BLaER1 treated with 17β-estradiol and CSF1 and Interleukin-3, amounts not matched to agents 10 nM and 100 nM (cell line): Measurements from ENCODE around the gene NARF.
A peak's percentile ranks its signal among the peaks of the same experiment; 100 is the strongest.
"Not testable (repeated sequence)": the region's sequence is repeated elsewhere in the genome, so short reads cannot be mapped to it uniquely, and the experiment has no call there.

Experiments used
- H3K27ac ChIP-seq, 11 experiments: shearing (Covaris generic); formaldehyde crosslinking; 2 replicates each; pipeline ENCODE4 v1.8.1; 2022
- H3K27me3 ChIP-seq, 11 experiments: shearing (Covaris generic); formaldehyde crosslinking; 2 replicates each; pipeline ENCODE4 v1.8.1; 2022
- H3K36me3 ChIP-seq, 11 experiments: shearing (Covaris generic); formaldehyde crosslinking; 2 replicates each; pipeline ENCODE4 v1.8.1; 2022
- H3K4me1 ChIP-seq, 10 experiments: shearing (Covaris generic); formaldehyde crosslinking; 2 replicates each; pipeline ENCODE4 v1.8.1; 2022
- H3K4me2 ChIP-seq, 11 experiments: shearing (Covaris generic); formaldehyde crosslinking; 2 replicates each; pipeline ENCODE4 v1.8.1; 2022
- H3K4me3 ChIP-seq, 10 experiments: shearing (Covaris generic); formaldehyde crosslinking; 2 replicates each; pipeline ENCODE4 v1.8.1; 2022
- H3K9ac ChIP-seq, 11 experiments: shearing (Covaris generic); formaldehyde crosslinking; 2 replicates each; pipeline ENCODE4 v1.8.1; 2022
- H3K9me3 ChIP-seq, 11 experiments: shearing (Covaris generic); formaldehyde crosslinking; replicated peaks in 1 of 11; 2 replicates each; pipeline ENCODE4 v1.8.1; 2022
- H4K20me1 ChIP-seq, 11 experiments: shearing (Covaris generic); formaldehyde crosslinking; 2 replicates each; pipeline ENCODE4 v1.8.1; 2022
- Cebpa-rat ChIP-seq, 11 experiments: shearing (Covaris generic); IDR thresholded peaks; 2 replicates each; pipeline ENCODE4 v1.8.1; 2022

Gene NARF

GRCh38 chr17:82446649-82447048, 11.9 kb upstream of the NARF start:
- H3K4me1 ChIP-seq = peaks cover 69 to 89% (median 82%) of the 10 kb centered on the region in 10 experiments
- H3K27ac ChIP-seq = peak overlapping the region in 4 of 11 experiments; percentile 30 to 64 (median 52); a peak in 8 of 22 replicates
- H3K36me3 ChIP-seq = peaks cover 26 to 60% (median 48%) of the 10 kb centered on the region in 11 experiments; a peak in 21 of 22 replicates
- no peak for TF ChIP-seq Cebpa-rat (IDR thresholded peaks at IDR 0.05)
- peaks cover 35 to 64% (median 51%) of the 10 kb centered on the region in 11 experiments for H4K20me1 ChIP-seq
- H3K9ac ChIP-seq = peak overlapping the region in 10 of 11 experiments; percentile 3 to 64 (median 52); a peak in 11 of 22 replicates
- H3K27me3 ChIP-seq = no peaks in the 10 kb centered on the region
- peak overlapping the region; percentile 88 to 99 (median 94) for H3K4me2 ChIP-seq
- H3K9me3 ChIP-seq = no peaks in the 10 kb centered on the region
- no peak overlapping the region; a peak in 1 of 20 replicates for H3K4me3 ChIP-seq

- peaks cover 65 to 82% (median 78%) of the 10 kb centered on the region in 10 experiments for H3K4me1 ChIP-seq
- H3K4me3 ChIP-seq = no peak overlapping the region
- H3K36me3 ChIP-seq = peaks cover 17 to 48% (median 36%) of the 10 kb centered on the region in 11 experiments; a peak in 21 of 22 replicates
- H3K27ac ChIP-seq = peak overlapping the region in 9 of 11 experiments; percentile 32 to 75 (median 65); a peak in 16 of 22 replicates
- no peaks in the 10 kb centered on the region for H3K27me3 ChIP-seq
- peak overlapping the region; percentile 57 to 99 (median 71) for H3K4me2 ChIP-seq
- H4K20me1 ChIP-seq = peaks cover 23 to 52% (median 38%) of the 10 kb centered on the region in 11 experiments
- peak overlapping the region in 7 of 11 experiments; percentile 9 to 62 (median 45); a peak in 10 of 22 replicates for H3K9ac ChIP-seq
- TF ChIP-seq Cebpa-rat (IDR thresholded peaks at IDR 0.05) = no peak
- peaks cover 0 to 10% (median 2%) of the 10 kb centered on the region in 11 experiments; a peak in 9 of 22 replicates for H3K9me3 ChIP-seq
Measured at GRCh38 chr17:82447876-82448275, 10.7 kb upstream of the NARF start.

DNA sequence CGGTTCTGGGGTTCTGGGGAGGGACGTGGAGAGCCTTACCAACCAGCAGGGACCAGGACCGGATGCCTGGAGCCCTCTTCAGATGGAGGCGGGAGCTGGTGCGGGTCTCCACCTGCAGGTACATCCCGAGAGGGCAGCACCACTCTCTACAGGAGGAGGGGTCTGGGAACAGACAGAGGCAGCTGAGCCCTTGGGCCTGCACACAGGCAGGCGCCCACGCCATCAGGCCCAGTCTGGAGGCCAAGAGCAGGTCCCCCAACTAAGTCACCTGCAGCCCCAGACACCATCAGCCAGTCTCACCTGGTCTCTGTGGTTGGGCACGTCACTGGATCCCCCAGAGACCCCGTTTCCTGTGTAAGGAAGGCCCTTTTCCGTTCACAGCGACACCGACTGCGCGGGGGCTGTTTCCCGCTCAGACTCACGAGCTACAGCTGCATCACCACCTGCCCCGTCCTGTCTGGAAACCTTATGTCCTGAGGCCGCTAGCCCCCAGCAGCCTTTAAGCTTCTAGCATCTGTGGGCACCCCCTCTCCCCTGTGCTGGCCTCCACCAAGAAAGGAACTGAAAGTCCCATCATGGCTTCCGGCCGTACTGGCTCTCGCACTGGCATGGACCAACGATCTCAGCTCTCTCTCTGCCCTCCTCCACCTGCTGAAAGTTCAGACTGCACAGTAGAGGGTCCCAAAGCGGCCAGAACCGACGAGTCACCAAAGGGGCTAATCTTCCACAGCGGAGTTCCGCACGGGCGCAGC, 9.2 kb upstream of the NARF start:
- H3K4me2 ChIP-seq = peak overlapping the region; percentile 90 to 100 (median 97)
- peaks cover 0 to 23% (median 16%) of the 10 kb centered on the region in 11 experiments; a peak in 20 of 22 replicates for H3K9me3 ChIP-seq
- peak overlapping the region; percentile 83 to 100 (median 96) for H3K4me3 ChIP-seq
- H3K36me3 ChIP-seq = peaks cover 3 to 43% (median 21%) of the 10 kb centered on the region in 11 experiments; a peak in 18 of 22 replicates
- H3K27ac ChIP-seq = peak overlapping the region; percentile 72 to 99 (median 94)
- H3K27me3 ChIP-seq = no peaks in the 10 kb centered on the region
- peak overlapping the region; percentile 86 to 99 (median 96) for H3K9ac ChIP-seq
- H3K4me1 ChIP-seq = peaks cover 51 to 68% (median 64%) of the 10 kb centered on the region in 10 experiments
- peaks cover 10 to 38% (median 24%) of the 10 kb centered on the region in 11 experiments for H4K20me1 ChIP-seq
- no peak for TF ChIP-seq Cebpa-rat (IDR thresholded peaks at IDR 0.05)

GRCh38 chr17:82449883-82450356, 8.6 kb upstream of the NARF start:
- no peak for TF ChIP-seq Cebpa-rat (IDR thresholded peaks at IDR 0.05)
- H3K27ac ChIP-seq = peak overlapping the region; percentile 72 to 99 (median 94)
- H3K9me3 ChIP-seq = peaks cover 0 to 29% (median 22%) of the 10 kb centered on the region in 11 experiments; a peak in 20 of 22 replicates
- peaks cover 45 to 62% (median 58%) of the 10 kb centered on the region in 10 experiments for H3K4me1 ChIP-seq
- peaks cover 4 to 31% (median 18%) of the 10 kb centered on the region in 11 experiments; a peak in 21 of 22 replicates for H4K20me1 ChIP-seq
- H3K4me3 ChIP-seq = peak overlapping the region; percentile 83 to 100 (median 96)
- peak overlapping the region; percentile 90 to 100 (median 97) for H3K4me2 ChIP-seq
- H3K9ac ChIP-seq = peak overlapping the region; percentile 86 to 99 (median 96)
- H3K27me3 ChIP-seq = no peaks in the 10 kb centered on the region
- peaks cover 0 to 37% (median 19%) of the 10 kb centered on the region in 11 experiments; a peak in 17 of 22 replicates for H3K36me3 ChIP-seq

DNA sequence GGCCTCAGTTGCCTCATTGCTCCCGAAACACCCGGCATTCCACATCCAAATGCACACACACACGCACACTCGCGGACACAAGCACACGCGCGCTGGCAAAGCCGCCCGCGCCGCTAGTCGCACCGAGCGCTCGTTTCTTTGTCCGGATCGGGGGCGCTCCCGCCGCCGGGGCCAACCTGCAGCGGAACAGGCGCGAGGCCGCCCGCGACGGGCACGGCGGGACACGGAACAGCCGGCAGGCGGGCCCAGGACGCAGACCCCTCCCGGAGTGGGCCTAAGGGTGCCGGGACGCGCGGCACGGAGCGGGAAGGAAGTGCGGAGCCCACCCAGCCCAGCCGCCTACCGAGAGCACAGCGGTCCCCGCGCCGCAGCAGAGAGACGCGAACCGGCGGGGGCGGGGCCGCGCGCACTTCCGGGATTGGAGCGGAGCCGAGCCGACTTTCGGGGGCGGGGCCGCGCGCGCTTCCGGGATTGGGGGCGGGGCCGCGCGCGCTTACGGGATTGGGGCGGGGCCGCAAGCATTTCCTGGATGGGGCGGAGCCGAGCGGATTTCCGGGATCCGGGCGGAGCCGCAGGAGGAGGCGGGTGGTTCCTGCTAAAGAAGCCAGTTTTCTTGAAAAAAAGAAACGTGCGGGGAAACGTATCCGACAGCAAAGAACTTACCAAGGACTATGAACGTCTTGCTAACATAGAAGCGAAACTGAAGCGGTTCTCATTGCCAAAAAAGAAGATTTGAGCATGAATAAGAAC, 8.0 kb upstream of the NARF start, which contains the start of gene CYBC1:
Gene CYBC1 (minus strand): TSS at position 396 of the 750 bp plus-strand sequence. CDS start 1,498 bp downstream, outside the sequence.
- peaks cover 0 to 31% (median 17%) of the 10 kb centered on the region in 11 experiments; a peak in 17 of 22 replicates for H3K36me3 ChIP-seq
- peak within 1 kb of the TSS; percentile 90 to 100 (median 97) for H3K4me2 ChIP-seq
- TF ChIP-seq Cebpa-rat (IDR thresholded peaks at IDR 0.05) = no peak
- H3K9ac ChIP-seq = peak within 1 kb of the TSS; percentile 86 to 99 (median 96)
- H4K20me1 ChIP-seq = peaks cover 0 to 25% (median 12%) of the 10 kb centered on the region in 11 experiments; a peak in 17 of 22 replicates
- H3K9me3 ChIP-seq = peaks cover 0 to 34% (median 25%) of the 10 kb centered on the region in 11 experiments; a peak in 20 of 22 replicates
- H3K27me3 ChIP-seq = no peaks in the 10 kb centered on the region
- H3K27ac ChIP-seq = peak within 1 kb of the TSS; percentile 81 to 99 (median 94)
- peaks cover 39 to 56% (median 52%) of the 10 kb centered on the region in 10 experiments for H3K4me1 ChIP-seq
- peak within 1 kb of the TSS; percentile 83 to 100 (median 96) for H3K4me3 ChIP-seq

GRCh38 chr17:82452162-82452561, 6.4 kb upstream of the NARF start:
- H3K4me3 ChIP-seq = no peak overlapping the region
- TF ChIP-seq Cebpa-rat (IDR thresholded peaks at IDR 0.05) = no peak

GRCh38 chr17:82453151-82453550, 5.4 kb upstream of the NARF start:
- Histone ChIP-seq H3K4me1 (peaks cover 32 to 47% (median 42%) of the 10 kb centered on the region in 10 experiments), H3K9me3 (peaks cover 0 to 39% (median 27%) of the 10 kb centered on the region in 11 experiments; a peak in 20 of 22 replicates)
- not testable (repeated sequence) for H3K4me3 ChIP-seq, H3K27me3 ChIP-seq, H3K36me3 ChIP-seq, H3K9ac ChIP-seq, H3K27ac ChIP-seq, H4K20me1 ChIP-seq, H3K4me2 ChIP-seq

More at GRCh38 chr17:82452162-82452561, 6.4 kb upstream of the NARF start:
- peak overlapping the region in 2 of 11 experiments; percentile 80 to 86; a peak in 3 of 22 replicates for H3K9ac ChIP-seq
- peak overlapping the region in 6 of 11 experiments; percentile 81 to 99 (median 94); a peak in 9 of 22 replicates for H3K27ac ChIP-seq
- H4K20me1 ChIP-seq = peaks cover 0 to 10% (median 0%) of the 10 kb centered on the region in 11 experiments; a peak in 4 of 22 replicates
- H3K36me3 ChIP-seq = peaks cover 0 to 16% (median 4%) of the 10 kb centered on the region in 11 experiments; a peak in 10 of 22 replicates
- peaks cover 32 to 50% (median 44%) of the 10 kb centered on the region in 10 experiments for H3K4me1 ChIP-seq
- no peaks in the 10 kb centered on the region for H3K27me3 ChIP-seq
- H3K4me2 ChIP-seq = peak overlapping the region in 10 of 11 experiments; percentile 75 to 93 (median 88); a peak in 16 of 22 replicates
- H3K9me3 ChIP-seq = peaks cover 0 to 39% (median 27%) of the 10 kb centered on the region in 11 experiments; a peak in 20 of 22 replicates

- not testable (repeated sequence) for H3K4me2 ChIP-seq, H3K27ac ChIP-seq, H3K9ac ChIP-seq, H3K36me3 ChIP-seq, H3K4me3 ChIP-seq, H4K20me1 ChIP-seq, H3K27me3 ChIP-seq
- H3K9me3 ChIP-seq = peaks cover 0 to 39% (median 27%) of the 10 kb centered on the region in 11 experiments; a peak in 20 of 22 replicates
- H3K4me1 ChIP-seq = peaks cover 31 to 45% (median 39%) of the 10 kb centered on the region in 10 experiments
Measured at GRCh38 chr17:82453706-82454105, 4.8 kb upstream of the NARF start.
